Stimulated activated CD8-positive, alpha-beta memory T cell treated with anti-CD3 and anti-CD28 coated beads, Interleukin-12 subunit alpha, Interleukin-12 subunit beta, amount 100 ng/mL, for 4 hours (primary cell): ENCODE measurements around the gene NEK9.
"Not testable (repeated sequence)": the region's sequence is repeated elsewhere in the genome, so short reads cannot be mapped to it uniquely, and the experiment has no call there.

Source experiments
- DNase-seq: peaks from one replicate; pipeline ENCODE4 v3.0.0-alpha.2; 2020; ENCODE audit warnings: low read depth

NEK9 gene

GRCh38 chr14:75143761-75144527 is 17.1 kb upstream of the NEK9 start:
- no peak for DNase-seq

- DNase-seq, result no peak
Measured at GRCh38 chr14:75142494-75142893, 15.6 kb upstream of the NEK9 start.

GRCh38 chr14:75141967-75142366 is 15.1 kb upstream of the NEK9 start:
- DNase-seq, result no peak

GRCh38 chr14:75141062-75141461 is 14.2 kb upstream of the NEK9 start:
- no peak for DNase-seq

- no peak for DNase-seq
Measured at GRCh38 chr14:75140620-75141019, 13.8 kb upstream of the NEK9 start.

- no peak for DNase-seq
Measured at GRCh38 chr14:75139185-75139584, 12.3 kb upstream of the NEK9 start.

GRCh38 chr14:75138492-75138891 is 11.6 kb upstream of the NEK9 start:
- DNase-seq, result no peak

- DNase-seq, result no peak
Measured at GRCh38 chr14:75134644-75135043, 7.8 kb upstream of the NEK9 start.

GRCh38 chr14:75133597-75133996 is 6.7 kb upstream of the NEK9 start:
- no peak for DNase-seq

- DNase-seq, result no peak
Measured at GRCh38 chr14:75132382-75133086, 5.7 kb upstream of the NEK9 start.

- no peak for DNase-seq
Measured at GRCh38 chr14:75128596-75128990, 1.7 kb upstream of the NEK9 start.

- no peak for DNase-seq
Measured at GRCh38 chr14:75127903-75128595, 1.2 kb upstream of the NEK9 start.

- not testable (repeated sequence) for DNase-seq
Measured at GRCh38 chr14:75127474-75127820, 599 bp upstream of the NEK9 start.

GRCh38 chr14:75126121-75126544 is 715 bp downstream of the NEK9 start:
- DNase-seq, result no peak

- no peak for DNase-seq
Measured at GRCh38 chr14:75125617-75126016, 1.2 kb downstream of the NEK9 start.

GRCh38 chr14:75123991-75124390 is 2.9 kb downstream of the NEK9 start:
- DNase-seq, result no peak

GRCh38 chr14:75121552-75121951 is 5.3 kb downstream of the NEK9 start:
- DNase-seq, result no peak

- DNase-seq, result no peak
Measured at GRCh38 chr14:75120541-75121291, 6.1 kb downstream of the NEK9 start.

- no peak for DNase-seq
Measured at GRCh38 chr14:75119056-75119455, 7.8 kb downstream of the NEK9 start.

- DNase-seq, result no peak
Measured at GRCh38 chr14:75113932-75114539, 12.8 kb downstream of the NEK9 start.

- DNase-seq, result no peak
Measured at GRCh38 chr14:75109877-75110276, 17.0 kb downstream of the NEK9 start.

GRCh38 chr14:75107186-75107585 is 19.7 kb downstream of the NEK9 start:
- DNase-seq, result no peak
